CD4-positive, alpha-beta T cell (primary cell): ENCODE results near the gene NR1D1. TPM values are rescaled to one million over a fixed set of nuclear protein-coding genes. Genes with fewer than 3 reads are reported as not detected.

Source experiments
- ATAC-seq: fragments of 200-7000 bp; cut with Tn5 transposase; one replicate; pipeline ENCODE4 v1.10.0; 2022; ENCODE audit warnings: mild to moderate bottlenecking; ENCODE audit not compliant: poor library complexity
- CTCF ChIA-PET: fragments of 350-600 bp; sonication (Branson Sonifier 250); formaldehyde crosslinking; loops from one replicate; lab custom pipeline; 2021; ENCODE audit warnings: antibody characterized with exemption, inconsistent platforms; lab: Charles Lee
- POLR2A ChIA-PET: fragments of 350-600 bp; sonication (Branson Sonifier 250); formaldehyde crosslinking; loops from one replicate; lab custom pipeline; 2021; ENCODE audit warnings: antibody characterized with exemption, inconsistent platforms; lab: Charles Lee
- DNase-seq, 14 experiments: peaks; one replicate each; pipeline ENCODE4 v3.0.0-alpha.2; 2013 to 2020; ENCODE audit warnings: mixed read lengths in 2 of 14
- H3K27ac ChIP-seq, 2 donors: one replicate each; pipeline versions ENCODE4 v1.5.1 to v1.7.0; 2013; ENCODE audit warnings: low read length in 2 of 2, low read depth in 1 of 2, mild to moderate bottlenecking in 1 of 2
- H3K27me3 ChIP-seq, 2 experiments: 1 replicate in 1 of 2; 2 replicates in 1 of 2; pipeline versions ENCODE4 v1.6.1 to v1.7.0; 2013; ENCODE audit warnings: low read length in 2 of 2, control low read depth in 1 of 2, mild to moderate bottlenecking in 1 of 2, moderate library complexity in 1 of 2; ENCODE audit not compliant: insufficient read depth in 2 of 2, control insufficient read depth in 1 of 2
- H3K36me3 ChIP-seq: one replicate; pipeline ENCODE4 v1.6.1; 2013; ENCODE audit warnings: low read length, control low read depth; ENCODE audit not compliant: insufficient read depth
- H3K4me1 ChIP-seq: one replicate; pipeline ENCODE4 v1.6.1; 2013; ENCODE audit warnings: low read length, control low read depth; ENCODE audit not compliant: insufficient read depth
- H3K4me3 ChIP-seq: one replicate; pipeline ENCODE4 v1.5.1; 2013; ENCODE audit warnings: mild to moderate bottlenecking, low read length, moderate library complexity
- H3K9me3 ChIP-seq, 2 experiments: 1 replicate in 1 of 2; 2 replicates in 1 of 2; pipeline versions ENCODE4 v1.6.1 to v1.7.0; 2013; ENCODE audit warnings: low read length in 2 of 2, mild to moderate bottlenecking in 2 of 2, control low read depth in 1 of 2, moderate library complexity in 1 of 2; ENCODE audit not compliant: control insufficient read depth in 1 of 2, insufficient read depth in 1 of 2
- H3K27ac Mint-ChIP-seq: one replicate; pipeline ENCODE4 v1.8.0; 2020; ENCODE audit warnings: mixed read lengths
- H3K27me3 Mint-ChIP-seq: one replicate; pipeline ENCODE4 v1.8.0; 2021; ENCODE audit warnings: mixed read lengths
- H3K36me3 Mint-ChIP-seq: one replicate; pipeline ENCODE4 v1.8.0; 2021; ENCODE audit warnings: low read depth, mixed read lengths
- H3K4me1 Mint-ChIP-seq: one replicate; pipeline ENCODE4 v1.8.0; 2021; ENCODE audit warnings: low read depth, mixed read lengths
- H3K4me3 Mint-ChIP-seq: one replicate; pipeline ENCODE4 v1.8.0; 2020; ENCODE audit warnings: mild to moderate bottlenecking, mixed read lengths
- H3K9me3 Mint-ChIP-seq: one replicate; pipeline ENCODE4 v1.8.0; 2020; ENCODE audit warnings: mixed read lengths
- intact Hi-C, 2 experiments: fragments of 100-400 bp; cut with DNase I in 1 of 2; cut with micrococcal nuclease in 1 of 2; formaldehyde crosslinking; loops; one replicate each; pipeline versions ENCODE4 v1.15.1 to v1.9.0; 2023 to 2025; cut with DNase I, micrococcal nuclease
- total RNA-seq, 174 experiments: library from RNA in 2 of 174; stranded (reverse) in 2 of 174; gene quantifications; one replicate each; pipeline ENCODE4 v1.2.3 and lab custom pipeline; 2021 to 2026
- TF ChIP-seq, protein P1 (sequence below): fragments of 200-600 bp; IDR thresholded peaks from one replicate; pipeline ENCODE4 v1.8.0; 2022; ENCODE audit warnings: antibody characterized with exemption, mild to moderate bottlenecking

The NR1D1 gene
- total RNA-seq, 2 experiments from 2014 or later, result 29.6 to 34.1 TPM

GRCh38 chr17:40113110-40113906 lies 12.9 kb upstream of the NR1D1 start:
- no peaks in the 10 kb centered on the region for H3K9me3 Mint-ChIP-seq
- ATAC-seq, result peak; percentile 75
- H3K4me3 ChIP-seq, result peak overlapping the region; percentile 49
- no peaks in the 10 kb centered on the region for H3K36me3 ChIP-seq
- H3K4me1 ChIP-seq, result peaks cover 58% of the 10 kb centered on the region
- TF ChIP-seq, protein P1, sequence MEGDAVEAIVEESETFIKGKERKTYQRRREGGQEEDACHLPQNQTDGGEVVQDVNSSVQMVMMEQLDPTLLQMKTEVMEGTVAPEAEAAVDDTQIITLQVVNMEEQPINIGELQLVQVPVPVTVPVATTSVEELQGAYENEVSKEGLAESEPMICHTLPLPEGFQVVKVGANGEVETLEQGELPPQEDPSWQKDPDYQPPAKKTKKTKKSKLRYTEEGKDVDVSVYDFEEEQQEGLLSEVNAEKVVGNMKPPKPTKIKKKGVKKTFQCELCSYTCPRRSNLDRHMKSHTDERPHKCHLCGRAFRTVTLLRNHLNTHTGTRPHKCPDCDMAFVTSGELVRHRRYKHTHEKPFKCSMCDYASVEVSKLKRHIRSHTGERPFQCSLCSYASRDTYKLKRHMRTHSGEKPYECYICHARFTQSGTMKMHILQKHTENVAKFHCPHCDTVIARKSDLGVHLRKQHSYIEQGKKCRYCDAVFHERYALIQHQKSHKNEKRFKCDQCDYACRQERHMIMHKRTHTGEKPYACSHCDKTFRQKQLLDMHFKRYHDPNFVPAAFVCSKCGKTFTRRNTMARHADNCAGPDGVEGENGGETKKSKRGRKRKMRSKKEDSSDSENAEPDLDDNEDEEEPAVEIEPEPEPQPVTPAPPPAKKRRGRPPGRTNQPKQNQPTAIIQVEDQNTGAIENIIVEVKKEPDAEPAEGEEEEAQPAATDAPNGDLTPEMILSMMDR, result peak; percentile 72
- ChIA-PET CTCF (interaction anchor here (0.5 to 6.6 kb wide), 39 partner anchors 10 to 628 kb away, joined by 3 to 96 read pairs (median 5); partner anchors contain the start of genes CASC3, MED24, MSL1 and NR1D1), POLR2A (interaction anchor here (0.6 to 6.6 kb wide), 34 partner anchors 8 to 464 kb away, joined by 3 to 335 read pairs (median 5); partner anchors contain the start of genes CASC3, MED24, MSL1 and NR1D1)
- intact Hi-C loops, result loop anchor here (1.0 to 5.0 kb wide), 8 partner anchors 17 to 77 kb away; partner anchors contain the start of genes CASC3 (in 2 of the 2), THRA (in 2 of the 2) and RAPGEFL1 (in 1 of the 2)
- H3K27me3 Mint-ChIP-seq, result no peaks in the 10 kb centered on the region
- no peaks in the 10 kb centered on the region for H3K36me3 Mint-ChIP-seq
- H3K4me3 Mint-ChIP-seq, result peak overlapping the region; percentile 84
- peak overlapping the region; percentile 99 for H3K27ac Mint-ChIP-seq
- peak; percentile 85 to 96 (median 91) for DNase-seq
- peak overlapping the region; percentile 13 to 50 for H3K27ac ChIP-seq
- peaks cover 56% of the 10 kb centered on the region for H3K4me1 Mint-ChIP-seq
- no peaks in the 10 kb centered on the region for H3K9me3 ChIP-seq
- H3K27me3 ChIP-seq, result no peaks in the 10 kb centered on the region

DNA sequence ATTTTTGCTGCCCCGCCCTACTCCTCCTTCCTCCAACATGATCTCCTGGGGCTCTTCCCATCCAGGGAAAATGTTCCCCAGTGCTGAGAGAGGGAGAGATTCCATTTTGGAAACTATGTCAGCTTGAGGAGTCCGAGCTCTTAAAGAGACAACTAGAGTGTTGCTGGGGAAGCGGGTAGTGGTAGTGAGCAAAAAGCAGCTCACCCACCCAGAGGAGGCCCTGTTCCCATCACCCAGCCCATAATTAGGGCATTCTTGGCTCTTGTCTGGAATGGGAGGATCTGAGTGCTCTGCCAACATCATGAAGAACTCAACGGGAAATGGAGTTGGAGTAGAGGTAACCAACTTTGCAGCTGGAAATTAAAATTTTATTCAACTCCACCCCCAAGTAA lies 12.3 kb upstream of the NR1D1 start:
- intact Hi-C loops, result loop anchor here (1.0 to 5.0 kb wide), 8 partner anchors 16 to 78 kb away; partner anchors contain the start of genes CASC3 (in 2 of the 2), THRA (in 2 of the 2) and RAPGEFL1 (in 1 of the 2)
- ATAC-seq, result no peak
- H3K4me3 ChIP-seq, result no peak overlapping the region
- POLR2A ChIA-PET, result interaction anchor here (0.6 to 6.6 kb wide), 32 partner anchors 8 to 464 kb away, joined by 3 to 335 read pairs (median 6); partner anchors contain the start of genes CASC3, MED24, MSL1 and NR1D1
- Mint-ChIP-seq H3K27ac (peak overlapping the region; percentile 99), H3K36me3 (no peaks in the 10 kb centered on the region), H3K9me3 (no peaks in the 10 kb centered on the region), H3K4me1 (peaks cover 57% of the 10 kb centered on the region), H3K27me3 (no peaks in the 10 kb centered on the region), H3K4me3 (peak overlapping the region; percentile 84)
- no peaks in the 10 kb centered on the region for H3K36me3 ChIP-seq
- peak overlapping the region; percentile 13 to 52 for H3K27ac ChIP-seq
- DNase-seq, result no peak
- H3K27me3 ChIP-seq, result no peaks in the 10 kb centered on the region
- TF ChIP-seq, protein P1, result no peak
- CTCF ChIA-PET, result interaction anchor here (0.5 to 6.6 kb wide), 36 partner anchors 11 to 628 kb away, joined by 3 to 96 read pairs (median 5); partner anchors contain the start of genes CASC3, MED24, MSL1 and NR1D1
- peaks cover 63% of the 10 kb centered on the region for H3K4me1 ChIP-seq
- no peaks in the 10 kb centered on the region for H3K9me3 ChIP-seq

DNA sequence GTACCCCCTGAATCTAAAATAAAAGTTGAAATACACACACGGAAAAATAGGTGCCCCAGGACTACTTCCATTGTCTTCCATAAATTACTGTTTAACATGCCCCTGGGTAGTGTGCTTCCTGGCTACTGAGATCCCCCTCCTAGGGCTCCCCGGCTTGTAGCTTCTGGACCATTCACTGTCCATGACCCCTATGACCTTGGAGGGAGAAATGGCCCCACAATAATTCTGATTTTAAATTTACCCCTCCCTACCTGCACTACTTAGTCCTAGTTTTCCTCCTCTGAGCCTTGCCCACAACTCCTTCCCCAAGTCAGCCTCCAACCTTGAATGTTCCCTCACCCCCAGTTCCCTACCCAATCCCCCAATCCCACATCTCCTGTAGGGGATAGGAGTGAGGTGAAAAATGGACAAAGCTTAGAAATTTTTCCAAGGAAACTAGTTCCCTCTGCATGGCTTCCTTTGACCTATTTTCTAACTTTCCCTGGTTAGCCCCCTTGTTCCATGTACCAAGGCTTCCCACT lies 11.9 kb upstream of the NR1D1 start:
- ChIA-PET POLR2A (interaction anchor here (0.6 to 6.6 kb wide), 21 partner anchors 9 to 214 kb away, joined by 3 to 335 read pairs (median 9); partner anchors contain the start of genes CASC3, MED24, MSL1 and NR1D1), CTCF (interaction anchor here (0.7 to 6.6 kb wide), 29 partner anchors 11 to 106 kb away, joined by 3 to 96 read pairs (median 6); partner anchors contain the start of genes CASC3, MED24, MSL1 and NR1D1)
- Mint-ChIP-seq H3K9me3 (no peaks in the 10 kb centered on the region), H3K27ac (peak overlapping the region; percentile 99), H3K4me1 (peaks cover 62% of the 10 kb centered on the region), H3K4me3 (peak overlapping the region; percentile 76), H3K27me3 (no peaks in the 10 kb centered on the region), H3K36me3 (no peaks in the 10 kb centered on the region)
- Histone ChIP-seq H3K9me3 (no peaks in the 10 kb centered on the region), H3K27me3 (no peaks in the 10 kb centered on the region), H3K27ac (peak overlapping the region; percentile 13 to 52), H3K4me1 (peaks cover 68% of the 10 kb centered on the region), H3K36me3 (no peaks in the 10 kb centered on the region), H3K4me3 (no peak overlapping the region)
- intact Hi-C loops, result loop anchor here (2.0 to 5.0 kb wide), 5 partner anchors 29 to 79 kb away; partner anchors contain the start of genes THRA (in 2 of the 2), CASC3 (in 1 of the 2) and RAPGEFL1 (in 1 of the 2)
- DNase-seq (no peak), ATAC-seq (no peak)
- TF ChIP-seq, protein P1, result no peak
